Measurements from ENCODE around the gene HMOX2.

HMOX2 gene

DNA sequence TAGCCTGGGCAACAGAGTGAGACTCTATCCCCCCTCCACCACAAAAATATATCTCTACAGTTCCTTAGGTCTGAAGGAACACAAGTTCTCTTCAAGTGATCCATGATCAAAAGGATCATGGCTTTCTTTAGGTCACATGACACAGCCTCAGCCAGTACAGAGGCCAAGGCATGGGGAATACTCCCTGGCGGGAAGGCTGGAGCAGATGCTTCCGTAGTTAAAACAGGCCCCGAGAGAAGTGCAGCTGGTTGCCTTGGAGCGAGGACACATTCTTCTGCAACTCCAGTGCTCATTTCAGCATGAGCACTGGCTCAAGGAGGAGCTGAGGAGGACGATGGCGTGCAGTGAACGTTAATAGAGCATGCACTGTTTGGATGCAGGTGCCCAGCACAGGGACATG is 48.9 kb downstream of the HMOX2 start:
- peaks cover 22% of the 10 kb centered on the region for H3K4me1 ChIP-seq (ENCODE audit: low read depth, poor library complexity, severe bottlenecking)

DNA sequence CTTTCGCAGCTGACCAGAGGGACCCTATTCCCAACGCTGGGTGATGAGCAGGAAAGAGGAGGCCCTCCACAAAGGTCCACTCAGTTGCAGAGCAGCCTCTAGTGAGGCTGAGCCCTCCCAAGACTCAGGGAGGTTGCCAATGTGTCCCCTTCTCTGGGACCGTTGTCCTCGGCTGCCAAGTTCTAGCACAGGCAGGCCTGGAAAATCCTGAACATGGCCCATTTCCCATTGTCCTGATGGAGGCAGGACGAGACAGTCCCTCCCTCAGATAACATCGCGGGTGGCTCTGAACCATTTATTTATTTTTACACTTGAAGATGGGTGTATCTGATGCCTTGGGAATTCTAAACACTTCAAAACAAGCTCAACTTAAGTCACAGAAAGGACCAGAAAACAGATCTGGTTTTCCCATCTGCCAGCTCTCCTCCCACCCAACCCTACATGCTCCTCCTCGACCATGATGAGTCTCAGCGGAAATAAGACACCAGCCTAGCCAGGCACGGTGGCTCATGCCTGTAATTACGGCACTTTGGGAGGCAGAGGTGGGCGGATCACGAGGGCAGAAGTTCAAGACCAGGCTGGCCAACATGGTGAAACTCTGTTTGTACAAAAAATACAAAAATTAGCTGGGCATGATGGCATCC is 49.6 kb downstream of the HMOX2 start:
- H3K36me3 ChIP-seq (ENCODE audit: insufficient read depth) = no peaks in the 10 kb centered on the region; the same call in 1 of the 2 replicates
- H3K9ac ChIP-seq = no peak overlapping the region
- no peak overlapping the region for H3K27ac ChIP-seq
- H3K27me3 ChIP-seq (ENCODE audit: insufficient read depth, low read depth) = no peaks in the 10 kb centered on the region
- no peak overlapping the region for H3K4me2 ChIP-seq
- no peaks in the 10 kb centered on the region for H4K20me1 ChIP-seq (ENCODE audit: insufficient read depth)
- H3K79me2 ChIP-seq (ENCODE audit: insufficient read depth, low read depth) = peaks cover 27% of the 10 kb centered on the region; the same call in 1 of the 2 replicates
- TF ChIP-seq, protein P1, sequence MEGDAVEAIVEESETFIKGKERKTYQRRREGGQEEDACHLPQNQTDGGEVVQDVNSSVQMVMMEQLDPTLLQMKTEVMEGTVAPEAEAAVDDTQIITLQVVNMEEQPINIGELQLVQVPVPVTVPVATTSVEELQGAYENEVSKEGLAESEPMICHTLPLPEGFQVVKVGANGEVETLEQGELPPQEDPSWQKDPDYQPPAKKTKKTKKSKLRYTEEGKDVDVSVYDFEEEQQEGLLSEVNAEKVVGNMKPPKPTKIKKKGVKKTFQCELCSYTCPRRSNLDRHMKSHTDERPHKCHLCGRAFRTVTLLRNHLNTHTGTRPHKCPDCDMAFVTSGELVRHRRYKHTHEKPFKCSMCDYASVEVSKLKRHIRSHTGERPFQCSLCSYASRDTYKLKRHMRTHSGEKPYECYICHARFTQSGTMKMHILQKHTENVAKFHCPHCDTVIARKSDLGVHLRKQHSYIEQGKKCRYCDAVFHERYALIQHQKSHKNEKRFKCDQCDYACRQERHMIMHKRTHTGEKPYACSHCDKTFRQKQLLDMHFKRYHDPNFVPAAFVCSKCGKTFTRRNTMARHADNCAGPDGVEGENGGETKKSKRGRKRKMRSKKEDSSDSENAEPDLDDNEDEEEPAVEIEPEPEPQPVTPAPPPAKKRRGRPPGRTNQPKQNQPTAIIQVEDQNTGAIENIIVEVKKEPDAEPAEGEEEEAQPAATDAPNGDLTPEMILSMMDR (conservative IDR thresholded peaks at IDR 0.05; ENCODE audit: low read depth, low read length) = no peak
- no peak overlapping the region for H3K4me3 ChIP-seq (IDR thresholded peaks at IDR 0.05; ENCODE audit: insufficient read depth, low read depth, low read length)
- H2AFZ ChIP-seq (ENCODE audit: low read depth) = no peak overlapping the region
- peaks cover 29% of the 10 kb centered on the region for H3K4me1 ChIP-seq (ENCODE audit: low read depth, poor library complexity, severe bottlenecking)

More for the DNA sequence above, 48.9 kb downstream of the HMOX2 start:
- no peak overlapping the region for H3K9ac ChIP-seq
- H3K4me2 ChIP-seq = no peak overlapping the region
- TF ChIP-seq, protein P1 (conservative IDR thresholded peaks at IDR 0.05; ENCODE audit: low read depth, low read length) = no peak
- H3K27ac ChIP-seq = no peak overlapping the region
- H3K36me3 ChIP-seq (ENCODE audit: insufficient read depth) = no peaks in the 10 kb centered on the region; the same call in 1 of the 2 replicates
- no peak overlapping the region for H2AFZ ChIP-seq (ENCODE audit: low read depth)
- no peaks in the 10 kb centered on the region for H3K27me3 ChIP-seq (ENCODE audit: insufficient read depth, low read depth)
- H3K4me3 ChIP-seq (IDR thresholded peaks at IDR 0.05; ENCODE audit: insufficient read depth, low read depth, low read length) = no peak overlapping the region
- no peaks in the 10 kb centered on the region for H4K20me1 ChIP-seq (ENCODE audit: insufficient read depth)
- peaks cover 27% of the 10 kb centered on the region; the same call in 1 of the 2 replicates for H3K79me2 ChIP-seq (ENCODE audit: insufficient read depth, low read depth)

DNA sequence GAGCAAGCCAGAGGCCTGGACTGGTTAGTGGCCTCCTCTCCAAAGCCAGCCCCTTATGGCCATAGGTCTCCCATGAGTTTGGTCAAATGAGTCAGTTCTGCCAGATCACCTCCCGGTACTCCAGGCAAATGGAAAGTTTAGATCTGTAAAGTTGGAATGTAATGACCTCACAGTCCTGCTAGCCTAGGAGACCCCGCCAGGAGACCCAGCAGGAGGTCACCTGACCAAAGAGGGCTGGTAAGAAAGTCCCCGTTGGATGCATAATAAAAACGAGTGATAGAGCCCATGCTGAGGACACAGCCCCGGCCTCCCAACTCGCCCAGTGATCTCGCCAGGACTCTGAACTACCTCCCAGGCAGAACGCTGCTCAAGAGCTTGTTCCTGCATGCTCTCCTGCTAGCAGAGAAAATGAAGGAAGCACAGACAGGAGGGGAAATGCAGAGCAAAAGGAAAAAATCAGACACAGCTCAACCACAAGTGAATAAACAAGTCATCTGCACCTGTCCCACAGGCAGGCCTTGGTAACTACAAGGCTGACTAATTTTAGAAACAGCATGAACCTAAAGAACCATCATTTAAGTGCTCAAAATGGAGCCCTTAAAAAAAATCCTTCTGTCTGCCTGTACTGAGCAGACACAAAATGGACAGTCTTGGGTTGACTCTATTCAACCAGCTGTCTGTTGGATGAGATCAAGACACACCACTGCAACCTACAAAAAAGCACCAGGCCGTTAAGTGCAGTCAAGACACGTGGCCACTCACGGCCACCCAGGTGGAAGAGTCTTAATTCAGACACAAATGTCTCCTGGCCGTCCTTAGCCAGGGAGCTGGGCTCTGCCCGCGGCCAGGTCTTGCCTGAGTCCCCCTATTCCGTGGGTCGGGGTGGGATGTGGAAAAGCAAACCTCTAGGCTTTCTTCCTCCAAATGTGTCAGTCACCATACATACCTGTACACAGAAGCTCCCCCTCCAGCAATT is 53.2 kb downstream of the HMOX2 start:
- H3K4me1 ChIP-seq (ENCODE audit: low read depth, poor library complexity, severe bottlenecking) = peaks cover 42% of the 10 kb centered on the region
- H4K20me1 ChIP-seq (ENCODE audit: insufficient read depth) = no peaks in the 10 kb centered on the region
- H3K27ac ChIP-seq = peak overlapping the region; percentile 93
- peak overlapping the region; percentile 81 for H3K4me2 ChIP-seq
- TF ChIP-seq, protein P1 (conservative IDR thresholded peaks at IDR 0.05; ENCODE audit: low read depth, low read length) = no peak; the same call in 1 of the 2 replicates
- peaks cover 37% of the 10 kb centered on the region; the same call in 1 of the 2 replicates for H3K79me2 ChIP-seq (ENCODE audit: insufficient read depth, low read depth)
- no peaks in the 10 kb centered on the region; the same call in 1 of the 2 replicates for H3K36me3 ChIP-seq (ENCODE audit: insufficient read depth)
- peak overlapping the region; percentile 81 for H2AFZ ChIP-seq (ENCODE audit: low read depth)
- H3K4me3 ChIP-seq (IDR thresholded peaks at IDR 0.05; ENCODE audit: insufficient read depth, low read depth, low read length) = no peak overlapping the region
- H3K9ac ChIP-seq = peak overlapping the region; percentile 62
- H3K27me3 ChIP-seq (ENCODE audit: insufficient read depth, low read depth) = no peaks in the 10 kb centered on the region

DNA sequence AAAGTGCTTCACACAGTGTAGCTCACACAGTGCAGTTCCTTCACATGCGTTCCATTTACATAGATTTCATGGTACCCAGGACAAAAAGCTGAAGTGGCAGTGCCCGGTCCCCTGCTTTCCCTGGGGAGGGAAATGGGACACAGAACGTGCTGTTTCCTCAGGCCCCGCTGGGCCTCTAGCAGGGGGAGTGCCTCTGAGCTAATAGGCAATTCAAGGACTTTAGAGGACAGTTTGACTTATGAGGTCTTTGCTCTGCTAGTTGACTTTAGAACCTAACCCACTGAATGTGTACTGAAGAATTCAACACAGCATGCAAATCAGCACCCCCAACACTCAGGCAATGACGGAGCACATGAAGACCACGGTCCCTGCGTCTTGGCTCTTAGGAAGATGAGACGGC is 55.6 kb downstream of the HMOX2 start:
- Histone ChIP-seq H3K27ac (no peak overlapping the region), H3K79me2 (ENCODE audit: insufficient read depth, low read depth) (peaks cover 51% of the 10 kb centered on the region), H3K9ac (no peak overlapping the region), H3K4me3 (IDR thresholded peaks at IDR 0.05; ENCODE audit: insufficient read depth, low read depth, low read length) (no peak overlapping the region), H4K20me1 (ENCODE audit: insufficient read depth) (no peaks in the 10 kb centered on the region), H3K27me3 (ENCODE audit: insufficient read depth, low read depth) (no peaks in the 10 kb centered on the region), H3K36me3 (ENCODE audit: insufficient read depth) (no peaks in the 10 kb centered on the region; the same call in 1 of the 2 replicates), H3K4me1 (ENCODE audit: low read depth, poor library complexity, severe bottlenecking) (peaks cover 63% of the 10 kb centered on the region), H2AFZ (ENCODE audit: low read depth) (no peak overlapping the region), H3K4me2 (no peak overlapping the region)
- TF ChIP-seq, protein P1 (conservative IDR thresholded peaks at IDR 0.05; ENCODE audit: low read depth, low read length) = no peak
